ENCODE data around the gene SMIM38.

DNA sequence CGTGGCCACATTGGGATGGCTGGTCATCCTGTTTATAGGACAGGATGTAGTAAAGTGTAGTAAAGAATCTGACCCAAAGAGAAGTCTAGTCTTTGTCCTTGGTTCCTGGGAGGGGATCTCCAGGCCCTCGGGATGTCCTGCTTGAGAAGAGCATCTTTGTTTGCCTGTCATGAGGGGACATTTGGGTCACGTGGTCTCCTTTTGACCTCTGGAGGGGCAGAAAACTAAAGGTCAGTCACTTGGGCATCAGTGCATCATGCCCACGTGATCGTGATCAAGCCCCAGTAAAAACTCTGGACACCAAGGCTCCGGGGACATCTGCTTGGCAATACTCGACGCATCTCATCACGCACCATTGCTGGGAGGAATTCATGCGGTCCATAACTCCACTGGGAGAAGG lies 9.1 kb downstream of the SMIM38 start:
- TF ChIP-seq CTCF (IDR thresholded peaks at IDR 0.05; ENCODE audit: low read depth, low read length, missing input control) (no peak), REST (IDR thresholded peaks at IDR 0.05) (no peak), FOXA1 (IDR thresholded peaks at IDR 0.05) (no peak), EGR1 (IDR thresholded peaks at IDR 0.05; ENCODE audit: low read depth in 2 of 2) (no peak), JUND (IDR thresholded peaks at IDR 0.05) (no peak), RAD21 (IDR thresholded peaks at IDR 0.05) (no peak), TAF1 (conservative IDR thresholded peaks at IDR 0.05) (no peak), FOXA2 (IDR thresholded peaks at IDR 0.05) (no peak)
- TF ChIP-seq, protein P1, sequence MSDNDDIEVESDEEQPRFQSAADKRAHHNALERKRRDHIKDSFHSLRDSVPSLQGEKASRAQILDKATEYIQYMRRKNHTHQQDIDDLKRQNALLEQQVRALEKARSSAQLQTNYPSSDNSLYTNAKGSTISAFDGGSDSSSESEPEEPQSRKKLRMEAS (IDR thresholded peaks at IDR 0.05): no peak
